Endothelial cell of umbilical vein (primary cell): ENCODE results near the gene LYRM4. TPM values are rescaled to one million over a fixed set of nuclear protein-coding genes. Genes with fewer than 3 reads are reported as not detected.

ENCODE experiments used
- BruUV-seq: library from RNA; stranded (reverse); fragments of 400-500 nt; replicated peaks from 2 replicates; lab custom pipeline; 2021; lab: Mats Ljungman, UMichigan
- CTCF ChIA-PET: fragments of 300-600, 350-600 bp; sonication (Branson Sonifier 250); formaldehyde crosslinking; loops from one replicate; lab custom pipeline; 2021; ENCODE audit warnings: antibody characterized with exemption, inconsistent platforms; lab: Charles Lee
- POLR2A ChIA-PET: fragments of 300-600, 350-600 bp; sonication (Branson Sonifier 250); formaldehyde crosslinking; loops from one replicate; lab custom pipeline; 2021; ENCODE audit warnings: antibody characterized with exemption, inconsistent platforms; lab: Charles Lee
- DNase-seq: peaks from one replicate; pipeline ENCODE4 v3.0.0-alpha.2; 2011; ENCODE audit warnings: low read depth, low spot score
- FAIRE-seq: peaks from 2 replicates; lab custom pipeline; 2011; peaks lifted over from hg19 to GRCh38; lab: Jason Lieb, UNC
- H2AFZ ChIP-seq: 2 replicates; pipeline ENCODE4 v1.6.0; 2012; ENCODE audit warnings: low read depth, low read length, control low read depth, inconsistent platforms
- H3K27ac ChIP-seq: 2 replicates; pipeline ENCODE4 v1.5.1; 2011; ENCODE audit warnings: low read depth, mild to moderate bottlenecking, control low read depth, low read length, moderate library complexity; ENCODE audit not compliant: insufficient read depth
- H3K27me3 ChIP-seq, 2 experiments: 2 replicates each; pipeline versions ENCODE4 v1.6.0 to v1.6.1; 2011; ENCODE audit warnings: low read length in 2 of 2, mixed read lengths in 1 of 2; ENCODE audit not compliant: control insufficient read depth in 2 of 2, insufficient read depth in 2 of 2
- H3K36me3 ChIP-seq, 2 experiments: 2 replicates in 1 of 2; 3 replicates in 1 of 2; pipeline ENCODE4 v1.5.1; 2011; ENCODE audit warnings: low read length in 2 of 2, mild to moderate bottlenecking in 1 of 2, moderate library complexity in 1 of 2; ENCODE audit not compliant: control insufficient read depth in 2 of 2, insufficient read depth in 2 of 2; ENCODE audit errors: extremely low read depth in 1 of 2
- H3K4me1 ChIP-seq: 3 replicates; pipeline ENCODE4 v1.5.1; 2011; ENCODE audit warnings: mild to moderate bottlenecking, low read length; ENCODE audit not compliant: control insufficient read depth, insufficient read depth; ENCODE audit errors: extremely low read depth
- H3K4me2 ChIP-seq: 2 replicates; pipeline ENCODE4 v1.6.1; 2011; ENCODE audit warnings: low read length, control low read depth, mixed read lengths; ENCODE audit not compliant: insufficient read depth
- H3K4me3 ChIP-seq, 3 experiments: fragments of 200-600 bp in 1 of 3; sonication (generic), shearing (Covaris generic) in 1 of 3; replicated peaks in 1 of 3; 2 replicates each; pipeline ENCODE4 v1.5.1; 2011 to 2016; ENCODE audit warnings: control low read depth in 3 of 3, low read length in 3 of 3, mild to moderate bottlenecking in 2 of 3, inconsistent platforms in 1 of 3, low read depth in 1 of 3, moderate library complexity in 1 of 3; ENCODE audit not compliant: insufficient read depth in 1 of 3
- H3K79me2 ChIP-seq: 2 replicates; pipeline ENCODE4 v1.6.0; 2012; ENCODE audit warnings: low read length, inconsistent platforms; ENCODE audit not compliant: control insufficient read depth, insufficient read depth
- H3K9ac ChIP-seq: replicated peaks from 2 replicates; pipeline ENCODE3; 2011; ENCODE audit warnings: low read length, control low read depth; ENCODE audit not compliant: insufficient read depth; ENCODE audit errors: extremely low read depth
- H3K9me1 ChIP-seq: replicated peaks from 3 replicates; pipeline ENCODE4 v1.6.0; 2011; ENCODE audit warnings: mild to moderate bottlenecking, low read length; ENCODE audit not compliant: control insufficient read depth, insufficient read depth; ENCODE audit errors: extremely low read depth
- H3K9me3 ChIP-seq: replicated peaks from 2 replicates; pipeline ENCODE4 v1.5.1; 2012; ENCODE audit warnings: low read length, inconsistent platforms; ENCODE audit not compliant: control insufficient read depth, insufficient read depth
- H4K20me1 ChIP-seq: replicated peaks from 2 replicates; pipeline ENCODE3; 2011; ENCODE audit warnings: mild to moderate bottlenecking, low read length; ENCODE audit not compliant: control insufficient read depth, insufficient read depth; ENCODE audit errors: extremely low read depth
- CTCF ChIP-seq, 2 donors: IDR thresholded peaks; 1 replicate in 1 of 2; 2 replicates in 1 of 2; pipeline ENCODE4 v1.5.1; 2011; ENCODE audit warnings: low read length in 2 of 2, mild to moderate bottlenecking in 2 of 2, moderate library complexity in 2 of 2, control low read depth in 1 of 2, inconsistent platforms in 1 of 2, low read depth in 1 of 2; ENCODE audit not compliant: insufficient read depth in 1 of 2; ENCODE audit errors: extremely low read depth in 1 of 2
- EZH2 ChIP-seq: IDR thresholded peaks from 2 replicates; pipeline ENCODE4 v1.6.1; 2012; ENCODE audit warnings: borderline replicate concordance, low read depth, mild to moderate bottlenecking, moderate library complexity, low read length, inconsistent platforms; ENCODE audit not compliant: severe bottlenecking
- FOS ChIP-seq: IDR thresholded peaks from 2 replicates; pipeline ENCODE4 v1.6.1; 2011; ENCODE audit warnings: mild to moderate bottlenecking, low read length, moderate library complexity, borderline replicate concordance; ENCODE audit not compliant: insufficient read depth
- GATA2 ChIP-seq: IDR thresholded peaks from 2 replicates; pipeline ENCODE4 v1.7.0; 2011; ENCODE audit warnings: low read depth, mild to moderate bottlenecking, moderate library complexity, mixed read lengths, low read length; ENCODE audit not compliant: insufficient read length, insufficient read depth
- JUN ChIP-seq: IDR thresholded peaks from 2 replicates; pipeline ENCODE4 v1.6.1; 2011; ENCODE audit warnings: borderline replicate concordance, low read depth; ENCODE audit not compliant: insufficient read length, insufficient read depth
- MYC ChIP-seq: IDR thresholded peaks from one replicate; pipeline ENCODE4 v1.6.1; 2011; ENCODE audit warnings: mild to moderate bottlenecking, low read depth, low read length
- POLR2A ChIP-seq: IDR thresholded peaks from 2 replicates; pipeline ENCODE4 v1.6.1; 2012; ENCODE audit warnings: low read depth, mild to moderate bottlenecking, control low read depth, low read length
- POLR2AphosphoS5 ChIP-seq: IDR thresholded peaks from 2 replicates; pipeline ENCODE4 v1.6.1; 2012; ENCODE audit warnings: low read depth, mild to moderate bottlenecking, control low read depth, low read length, moderate library complexity; ENCODE audit not compliant: insufficient read depth
- dilution Hi-C: fragments of 300-500 bp; cut with MboI; formaldehyde crosslinking; loops from one replicate; pipeline ENCODE4 v1.15.0; 2019; ENCODE audit warnings: low sequenced_read_pairs; ENCODE audit not compliant: extremely low pct_ligation_motif_present
- intact Hi-C: fragments of 100-400 bp; cut with micrococcal nuclease; formaldehyde crosslinking; loops from one replicate; pipeline ENCODE4 v1.10.0; 2022
- polyA plus RNA-seq, 4 experiments: library from polyadenylated mRNA; depleted of rRNA in 3 of 4; stranded (reverse) in 3 of 4; unstranded in 1 of 4; fragments of >200 nt; gene quantifications; 2 replicates each; pipeline versions ENCODE4 v1.2.1 to v1.2.3, GENCODE V29; 2011 to 2012; ENCODE audit warnings: missing spikeins in 1 of 4
- total RNA-seq: library from RNA; stranded (reverse); gene quantifications from 2 replicates; pipeline ENCODE4 v1.2.3, GENCODE V29; 2021
- TF ChIP-seq, protein P1 (sequence below): IDR thresholded peaks from 2 replicates; pipeline ENCODE4 v1.6.1; 2011; ENCODE audit not compliant: insufficient read depth, insufficient read length

Gene LYRM4
- total and polyA plus RNA-seq, 2 donors (not counting 3 experiments of a cell fraction or from before 2014, with no cell fraction given), result 39.5 to 44.0 TPM

DNA sequence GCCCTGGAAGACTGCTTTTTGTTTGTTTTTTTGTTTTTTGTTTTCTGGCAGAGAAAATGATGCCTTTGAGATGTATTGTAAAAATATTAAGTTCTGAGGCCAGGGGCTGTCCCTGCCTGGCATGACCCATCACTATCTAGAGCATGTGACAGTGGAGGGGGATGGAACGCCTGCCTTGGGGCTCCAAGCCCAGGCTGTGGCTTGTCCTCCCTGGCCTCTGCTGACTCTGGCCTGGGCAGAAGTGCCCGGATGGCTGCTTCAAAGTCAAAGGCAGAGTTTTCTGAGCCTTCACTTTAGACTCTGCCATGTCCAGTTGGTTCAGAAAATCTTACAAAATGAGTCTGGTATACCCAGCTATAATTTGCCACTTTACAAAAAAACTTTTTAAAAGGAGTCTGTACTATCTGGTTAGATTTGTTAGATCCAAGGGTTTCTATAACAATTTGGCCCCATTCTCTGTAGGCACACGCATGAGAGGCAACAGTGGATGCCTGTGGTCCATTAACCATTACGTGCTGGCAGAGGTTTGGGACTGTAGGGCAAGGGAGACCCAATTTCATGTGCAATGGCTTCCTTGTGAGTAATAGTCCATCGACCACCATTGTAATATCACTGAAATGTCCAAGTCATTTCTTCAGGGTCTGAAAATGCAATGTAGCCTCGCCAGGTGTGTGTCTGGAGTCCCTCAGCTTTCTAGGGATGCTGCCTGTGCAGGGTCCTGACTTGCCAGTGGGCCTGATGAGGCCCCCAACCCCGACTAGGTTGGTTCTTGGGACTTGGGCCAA is 167.3 kb downstream of the LYRM4 start:
- TF ChIP-seq FOS (no peak), JUN (no peak), MYC (no peak), EZH2 (no peak), GATA2 (no peak), CTCF (IDR thresholded peaks at IDR 0.05; ENCODE audit: extremely low read depth in 1 of 2, insufficient read depth in 1 of 2, low read depth in 1 of 2, low read length in 2 of 2) (no peak), POLR2AphosphoS5 (no peak), POLR2A (no peak)
- TF ChIP-seq, protein P1, sequence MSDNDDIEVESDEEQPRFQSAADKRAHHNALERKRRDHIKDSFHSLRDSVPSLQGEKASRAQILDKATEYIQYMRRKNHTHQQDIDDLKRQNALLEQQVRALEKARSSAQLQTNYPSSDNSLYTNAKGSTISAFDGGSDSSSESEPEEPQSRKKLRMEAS, result no peak
- no peaks in the 10 kb centered on the region for H3K79me2 ChIP-seq
- peaks cover 2% of the 10 kb centered on the region for H3K4me1 ChIP-seq
- ChIA-PET POLR2A (no interaction called here), CTCF (no interaction called here)
- peaks cover 8 to 9% of the 10 kb centered on the region in 2 experiments for H3K27me3 ChIP-seq
- intact Hi-C loops (no loop called here), dilution Hi-C loops (no loop called here)
- H2AFZ ChIP-seq, result no peak overlapping the region
- H3K9me3 ChIP-seq, result no peaks in the 10 kb centered on the region
- DNase-seq (no peak), FAIRE-seq (no peak)
- no peaks in the 10 kb centered on the region for H3K9me1 ChIP-seq
- no TSS peak for BruUV-seq
- H3K36me3 ChIP-seq, result no peaks in the 10 kb centered on the region
- no peak overlapping the region for H3K27ac ChIP-seq
- no peaks in the 10 kb centered on the region for H4K20me1 ChIP-seq
- H3K9ac ChIP-seq, result no peak overlapping the region
- no peak overlapping the region for H3K4me3 ChIP-seq
- H3K4me2 ChIP-seq, result no peak overlapping the region
